ENCODE measurements around the gene WNT3A. TPM values are rescaled to one million over a fixed set of nuclear protein-coding genes. Genes with fewer than 3 reads are reported as not detected.

The WNT3A gene
- total RNA-seq, 2 donors from 2014 or later: not detected

GRCh38 chr1:228038387-228039005, 31.7 kb downstream of the WNT3A start:
- no peak for TF ChIP-seq CTCF (IDR thresholded peaks at IDR 0.05)
- DNase-seq (ENCODE audit: low spot score): no peak
- H3K27ac ChIP-seq: no peak overlapping the region
- no peaks in the 10 kb centered on the region for H3K36me3 ChIP-seq
- peaks cover 0 to 7% of the 10 kb centered on the region in 2 donors for H3K4me1 ChIP-seq
- peaks cover 0 to 4% of the 10 kb centered on the region in 2 donors for H3K9me3 ChIP-seq
- H3K4me3 ChIP-seq: no peak overlapping the region
- H3K27me3 ChIP-seq: no peaks in the 10 kb centered on the region

GRCh38 chr1:228039006-228039903, 32.5 kb downstream of the WNT3A start:
- H3K27ac ChIP-seq: no peak overlapping the region
- no peaks in the 10 kb centered on the region for H3K9me3 ChIP-seq
- no peak overlapping the region for H3K4me3 ChIP-seq
- no peaks in the 10 kb centered on the region for H3K36me3 ChIP-seq
- H3K27me3 ChIP-seq: no peaks in the 10 kb centered on the region
- DNase-seq (ENCODE audit: low spot score): no peak
- TF ChIP-seq CTCF (IDR thresholded peaks at IDR 0.05): no peak
- H3K4me1 ChIP-seq: peaks cover 0 to 7% of the 10 kb centered on the region in 2 donors

GRCh38 chr1:228039986-228040385, 33.2 kb downstream of the WNT3A start:
- Histone ChIP-seq H3K4me3 (no peak overlapping the region), H3K9me3 (no peaks in the 10 kb centered on the region), H3K36me3 (no peaks in the 10 kb centered on the region), H3K4me1 (peaks cover 0 to 7% of the 10 kb centered on the region in 2 donors), H3K27me3 (no peaks in the 10 kb centered on the region), H3K27ac (no peak overlapping the region)
- no peak for TF ChIP-seq CTCF (IDR thresholded peaks at IDR 0.05)
- DNase-seq (ENCODE audit: low spot score): no peak

- DNase-seq (ENCODE audit: low spot score): no peak
- H3K4me1 ChIP-seq: peaks cover 0 to 7% of the 10 kb centered on the region in 2 donors
- H3K4me3 ChIP-seq: no peak overlapping the region
- H3K27ac ChIP-seq: no peak overlapping the region
- TF ChIP-seq CTCF (IDR thresholded peaks at IDR 0.05): no peak
- H3K9me3 ChIP-seq: no peaks in the 10 kb centered on the region
- no peaks in the 10 kb centered on the region for H3K27me3 ChIP-seq
- H3K36me3 ChIP-seq: no peaks in the 10 kb centered on the region
Observed at GRCh38 chr1:228041316-228041715, 34.5 kb downstream of the WNT3A start.

GRCh38 chr1:228042508-228042907, 35.7 kb downstream of the WNT3A start:
- no peak for DNase-seq (ENCODE audit: low spot score)
- H3K27me3 ChIP-seq: no peaks in the 10 kb centered on the region
- no peaks in the 10 kb centered on the region for H3K36me3 ChIP-seq
- no peak overlapping the region for H3K27ac ChIP-seq
- no peaks in the 10 kb centered on the region for H3K9me3 ChIP-seq
- peaks cover 0 to 3% of the 10 kb centered on the region in 2 donors for H3K4me1 ChIP-seq
- no peak overlapping the region for H3K4me3 ChIP-seq
- TF ChIP-seq CTCF (IDR thresholded peaks at IDR 0.05): no peak

Data from right atrium auricular region (tissue), 2 donors.